ENCODE data around the gene GPR132.
"Not testable (repeated sequence)": the region's sequence is repeated elsewhere in the genome, so short reads cannot be mapped to it uniquely, and the experiment has no call there.

Gene GPR132

GRCh38 chr14:105059035-105059924 is 6.0 kb downstream of the GPR132 start:
- DNase-seq, result peak in 1 of 4 experiments; percentile 33

- DNase-seq, result no peak
These were observed 6.7 kb downstream of the GPR132 start for GRCh38 chr14:105058521-105059034.

- no peak for DNase-seq
These were observed 8.9 kb downstream of the GPR132 start for GRCh38 chr14:105056303-105056831.

GRCh38 chr14:105055736-105056302 is 9.4 kb downstream of the GPR132 start:
- no peak for DNase-seq

GRCh38 chr14:105055334-105055733 is 9.9 kb downstream of the GPR132 start:
- no peak for DNase-seq

GRCh38 chr14:105053996-105054395 is 11.2 kb downstream of the GPR132 start:
- no peak for DNase-seq

GRCh38 chr14:105053421-105053820 is 11.8 kb downstream of the GPR132 start:
- no peak for DNase-seq

GRCh38 chr14:105052110-105052458 is 13.1 kb downstream of the GPR132 start:
- no peak for DNase-seq

- no peak for DNase-seq
These were observed 13.8 kb downstream of the GPR132 start for GRCh38 chr14:105051182-105052109.

- no peak for DNase-seq
These were observed 14.7 kb downstream of the GPR132 start for GRCh38 chr14:105050551-105050897.

GRCh38 chr14:105049753-105050550 is 15.3 kb downstream of the GPR132 start:
- DNase-seq, result no peak

- DNase-seq, result no peak
These were observed 17.8 kb downstream of the GPR132 start for GRCh38 chr14:105047283-105048016.

GRCh38 chr14:105046891-105047282 is 18.3 kb downstream of the GPR132 start:
- DNase-seq, result no peak

GRCh38 chr14:105045710-105046326 is 19.4 kb downstream of the GPR132 start:
- peak; percentile 85 to 95 (median 93) for DNase-seq

- no peak for DNase-seq
These were observed 21.6 kb downstream of the GPR132 start for GRCh38 chr14:105043641-105044040.

- no peak for DNase-seq
These were observed 22.4 kb downstream of the GPR132 start for GRCh38 chr14:105042813-105043212.

GRCh38 chr14:105041841-105042765 is 23.1 kb downstream of the GPR132 start:
- DNase-seq, result no peak

- no peak for DNase-seq
These were observed 25.6 kb downstream of the GPR132 start for GRCh38 chr14:105039458-105040205.

GRCh38 chr14:105035616-105036015 is 29.6 kb downstream of the GPR132 start:
- DNase-seq, result not testable (repeated sequence)
